GM23248 (cell line): ENCODE results near the gene PHLPP1. TPM values are rescaled to one million over a fixed set of nuclear protein-coding genes. Genes with fewer than 3 reads are reported as not detected.
"Not testable (repeated sequence)": the region's sequence is repeated elsewhere in the genome, so short reads cannot be mapped to it uniquely, and the experiment has no call there.

Experiments used
- DNase-seq: peaks from one replicate; pipeline ENCODE4 v3.0.0-alpha.2; 2015
- H2AFZ ChIP-seq: fragments of 200-600 bp; sonication (generic); 2 replicates; pipeline ENCODE4 v1.6.1; 2016; ENCODE audit warnings: antibody characterized with exemption
- H3F3A ChIP-seq: fragments of 200-600 bp; sonication (generic); 2 replicates; pipeline ENCODE4 v1.6.1; 2016; ENCODE audit warnings: mild to moderate bottlenecking, antibody characterized with exemption, mixed run types; ENCODE audit not compliant: insufficient read depth
- H3K27ac ChIP-seq: fragments of 200-600 bp; sonication (generic); 2 replicates; pipeline ENCODE4 v1.5.1; 2016; ENCODE audit warnings: mild to moderate bottlenecking
- H3K27me3 ChIP-seq: fragments of 200-600 bp; sonication (generic); replicated peaks from 2 replicates; pipeline ENCODE4 v1.6.1; 2016; ENCODE audit warnings: mild to moderate bottlenecking; ENCODE audit not compliant: insufficient read depth
- H3K36me3 ChIP-seq: fragments of 200-600 bp; sonication (generic); 2 replicates; pipeline ENCODE4 v1.6.1; 2016; ENCODE audit warnings: low read depth, mild to moderate bottlenecking
- H3K4me1 ChIP-seq: fragments of 200-600 bp; sonication (generic); 2 replicates; pipeline ENCODE4 v1.6.1; 2016; ENCODE audit warnings: mild to moderate bottlenecking; ENCODE audit not compliant: insufficient read depth
- H3K4me2 ChIP-seq: fragments of 200-600 bp; sonication (generic); one replicate; pipeline ENCODE4 v1.6.1; 2016; ENCODE audit warnings: mild to moderate bottlenecking; ENCODE audit not compliant: unreplicated experiment
- H3K4me3 ChIP-seq: fragments of 200-600 bp; sonication (generic); 2 replicates; pipeline ENCODE4 v1.5.1; 2016; ENCODE audit warnings: mild to moderate bottlenecking
- H3K79me2 ChIP-seq: fragments of 200-600 bp; sonication (generic); 2 replicates; pipeline ENCODE4 v1.6.1; 2016; ENCODE audit warnings: mild to moderate bottlenecking; ENCODE audit not compliant: insufficient read depth
- H3K9ac ChIP-seq: fragments of 200-600 bp; sonication (generic); 2 replicates; pipeline ENCODE4 v1.6.1; 2016; ENCODE audit warnings: mild to moderate bottlenecking
- H3K9me2 ChIP-seq: fragments of 200-600 bp; sonication (generic); 2 replicates; pipeline ENCODE4 v1.6.1; 2016; ENCODE audit warnings: mixed run types, mild to moderate bottlenecking, moderate library complexity; ENCODE audit not compliant: insufficient read depth
- H3K9me3 ChIP-seq: fragments of 200-600 bp; sonication (generic); one replicate; pipeline ENCODE4 v1.6.1; 2017; ENCODE audit warnings: low read depth
- H4K20me1 ChIP-seq: fragments of 200-600 bp; sonication (generic); 2 replicates; pipeline ENCODE4 v1.6.0; 2016; ENCODE audit not compliant: insufficient read depth
- EZH2 ChIP-seq: fragments of 200-600 bp; sonication (generic); IDR thresholded peaks from 2 replicates; pipeline ENCODE4 v1.6.1; 2018; ENCODE audit warnings: antibody characterized with exemption, mild to moderate bottlenecking; ENCODE audit not compliant: insufficient read depth, poor library complexity, severe bottlenecking
- EZH2phosphoT487 ChIP-seq: fragments of 200-600 bp; sonication (generic); IDR thresholded peaks from 2 replicates; pipeline ENCODE4 v1.6.1; 2018; ENCODE audit warnings: antibody characterized with exemption, moderate library complexity, mild to moderate bottlenecking, low read depth; ENCODE audit not compliant: insufficient read depth
- WGBS, 2 experiments: methylation state at CpG; one replicate each; pipeline ENCODE4 v1.1.6; 2015 to 2017; ENCODE audit warnings: low lambda C conversion rate in 2 of 2, low coverage in 1 of 2; ENCODE audit errors: missing lambda C conversion rate in 2 of 2; 5-methylcytosine and 5-hydroxymethylcytosine counted together
- in situ Hi-C: fragments of 300-500 bp; cut with MboI; formaldehyde crosslinking; loops from 2 replicates; pipeline ENCODE4 v1.15.0; 2020
- polyA plus RNA-seq: library from polyadenylated mRNA; unstranded; fragments of >200 nt; fragmentation: Nextera tagmentation; extraction: Ambion mirVana; gene quantifications from 2 replicates; pipeline ENCODE4 v1.2.1, GENCODE V29; 2016
- total RNA-seq: library from RNA; depleted of rRNA; stranded (reverse); fragments of >200 nt; shearing (Covaris generic); gene quantifications from 2 replicates; pipeline ENCODE4 v1.2.3, GENCODE V29; 2014

Gene PHLPP1
- total and polyA plus RNA-seq, 2 experiments from 2014 or later = 1.1 to 6.8 TPM

- TF ChIP-seq EZH2phosphoT487 = no peak
- TF ChIP-seq EZH2 = no peak
- no peak overlapping the region for H3K4me2 ChIP-seq
- 96% methylated on average over 5 of the region's 5 CpGs for WGBS, 2 experiments
- H3K36me3 ChIP-seq = no peaks in the 10 kb centered on the region
- H3F3A ChIP-seq = no peaks in the 10 kb centered on the region
- no peak overlapping the region for H3K4me3 ChIP-seq
- H3K9me2 ChIP-seq = no peaks in the 10 kb centered on the region
- DNase-seq = no peak
- in situ Hi-C loops = no loop called here
- peaks cover 2% of the 10 kb centered on the region; the same call in 1 of the 2 replicates for H3K4me1 ChIP-seq
- no peak overlapping the region for H3K9ac ChIP-seq
- H3K79me2 ChIP-seq = no peaks in the 10 kb centered on the region
- H3K9me3 ChIP-seq = no peaks in the 10 kb centered on the region
- H3K27ac ChIP-seq = no peak overlapping the region
- no peaks in the 10 kb centered on the region for H4K20me1 ChIP-seq
- no peaks in the 10 kb centered on the region for H3K27me3 ChIP-seq
- no peak overlapping the region for H2AFZ ChIP-seq
These were observed 187.4 kb downstream of the PHLPP1 start for GRCh38 chr18:62902776-62903175.

- DNase-seq = no peak
- Histone ChIP-seq H3K79me2 (no peaks in the 10 kb centered on the region), H3K4me2 (no peak overlapping the region), H3K4me3 (no peak overlapping the region), H4K20me1 (no peaks in the 10 kb centered on the region), H3K9me2 (no peaks in the 10 kb centered on the region), H3K27ac (no peak overlapping the region), H3K27me3 (no peaks in the 10 kb centered on the region), H2AFZ (no peak overlapping the region), H3F3A (no peaks in the 10 kb centered on the region), H3K9me3 (no peaks in the 10 kb centered on the region), H3K36me3 (no peaks in the 10 kb centered on the region), H3K9ac (no peak overlapping the region), H3K4me1 (no peaks in the 10 kb centered on the region)
- no peak for TF ChIP-seq EZH2phosphoT487
- no peak for TF ChIP-seq EZH2
- WGBS, 2 experiments = 87 to 94% methylated on average over 2 of the region's 2 CpGs
- in situ Hi-C loops = no loop called here
These were observed 189.3 kb downstream of the PHLPP1 start for GRCh38 chr18:62904396-62905285.

- no peak overlapping the region for H3K4me2 ChIP-seq
- H3F3A ChIP-seq = no peaks in the 10 kb centered on the region
- no peaks in the 10 kb centered on the region for H4K20me1 ChIP-seq
- no peaks in the 10 kb centered on the region for H3K79me2 ChIP-seq
- WGBS, 2 experiments = 43 to 50% methylated on average over 2 of the region's 2 CpGs
- TF ChIP-seq EZH2phosphoT487 = no peak
- TF ChIP-seq EZH2 = no peak
- H3K27ac ChIP-seq = no peak overlapping the region
- no peak for DNase-seq
- no peaks in the 10 kb centered on the region for H3K4me1 ChIP-seq
- H3K36me3 ChIP-seq = no peaks in the 10 kb centered on the region
- no peak overlapping the region for H3K4me3 ChIP-seq
- H3K27me3 ChIP-seq = no peaks in the 10 kb centered on the region
- H2AFZ ChIP-seq = no peak overlapping the region
- H3K9me3 ChIP-seq = no peaks in the 10 kb centered on the region
- no peaks in the 10 kb centered on the region for H3K9me2 ChIP-seq
- in situ Hi-C loops = no loop called here
- no peak overlapping the region for H3K9ac ChIP-seq
These were observed 197.5 kb downstream of the PHLPP1 start for GRCh38 chr18:62912885-62913284.

GRCh38 chr18:62913824-62914223, 198.5 kb downstream of the PHLPP1 start:
- in situ Hi-C loops, H3K4me1 ChIP-seq, H3F3A ChIP-seq, H4K20me1 ChIP-seq, H3K9me2 ChIP-seq, H3K79me2 ChIP-seq, H3K9me3 ChIP-seq, H3K4me3 ChIP-seq, H3K27me3 ChIP-seq, H3K4me2 ChIP-seq, H3K27ac ChIP-seq, H3K36me3 ChIP-seq, H2AFZ ChIP-seq, H3K9ac ChIP-seq, DNase-seq: not testable (repeated sequence)
- WGBS, 2 experiments = 82 to 84% methylated on average over 7 of the region's 7 CpGs
